Kidney glomerular epithelial cell (primary cell): Measurements from ENCODE around the gene TANK.
"Not testable (repeated sequence)": the region's sequence is repeated elsewhere in the genome, so short reads cannot be mapped to it uniquely, and the experiment has no call there.

Source experiments
- DNase-seq: peaks from one replicate; lab custom pipeline; 2025; lab: John Stamatoyannopoulos, UW

The TANK gene

DNA sequence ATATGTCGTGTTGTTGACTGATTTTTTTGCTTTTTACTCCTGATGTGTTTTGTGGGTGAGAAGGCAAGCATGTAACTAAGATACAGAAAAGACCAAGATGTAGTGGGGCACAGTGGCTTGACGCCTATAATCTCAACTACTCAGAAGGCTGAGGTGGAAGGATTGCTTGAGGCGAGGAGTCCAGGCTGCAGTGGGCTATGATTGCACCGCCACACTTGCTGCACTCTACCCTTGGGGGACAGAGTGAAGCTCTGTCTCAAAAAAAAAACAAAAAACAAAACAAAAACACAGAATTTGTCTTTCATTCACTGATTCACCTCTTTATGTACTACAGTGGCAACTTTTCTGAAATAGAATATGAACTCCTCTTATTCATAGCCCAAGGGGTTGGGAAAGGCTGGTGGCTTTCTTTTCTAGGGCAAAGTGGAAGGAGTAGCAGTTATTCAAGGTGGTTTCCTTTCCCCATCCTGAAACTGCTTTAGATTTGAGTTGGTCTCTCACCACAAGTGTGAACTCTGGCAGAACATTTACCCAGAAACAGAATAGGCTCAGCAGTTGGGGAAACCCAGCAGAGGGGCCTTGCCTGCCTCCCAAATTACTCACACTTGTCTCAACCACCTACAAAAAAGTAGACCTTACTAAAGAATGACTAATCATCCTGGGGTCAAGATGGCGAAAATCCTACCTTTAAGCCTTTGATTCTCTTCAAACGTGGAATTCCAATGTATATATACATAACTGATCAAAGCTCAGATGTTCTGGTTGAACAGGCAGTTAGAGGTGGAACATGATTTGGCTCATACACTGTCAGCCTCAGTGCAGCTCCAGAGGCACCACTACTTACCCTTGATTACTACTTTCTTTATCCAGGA, 6.5 kb downstream of the TANK start:
- DNase-seq = peak; percentile 23

DNA sequence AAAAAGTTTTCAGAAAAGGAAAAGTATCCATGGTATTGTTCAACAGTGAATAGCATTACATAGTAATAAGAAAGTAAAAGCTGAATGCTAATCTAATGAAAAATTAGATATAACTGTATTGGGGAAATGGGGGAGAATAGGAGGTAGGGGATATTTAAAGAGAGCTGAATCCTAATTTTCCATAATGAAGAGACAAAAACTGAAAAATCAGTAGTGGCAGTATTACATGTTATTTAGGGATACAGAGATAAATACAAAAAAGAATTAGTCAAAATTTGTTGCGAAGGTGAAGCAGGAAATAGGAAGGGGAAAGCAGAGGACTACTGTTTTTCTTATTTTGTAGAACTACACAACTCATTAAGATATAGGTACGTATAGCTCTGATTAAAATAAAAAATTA, 9.1 kb downstream of the TANK start:
- DNase-seq = no peak

DNA sequence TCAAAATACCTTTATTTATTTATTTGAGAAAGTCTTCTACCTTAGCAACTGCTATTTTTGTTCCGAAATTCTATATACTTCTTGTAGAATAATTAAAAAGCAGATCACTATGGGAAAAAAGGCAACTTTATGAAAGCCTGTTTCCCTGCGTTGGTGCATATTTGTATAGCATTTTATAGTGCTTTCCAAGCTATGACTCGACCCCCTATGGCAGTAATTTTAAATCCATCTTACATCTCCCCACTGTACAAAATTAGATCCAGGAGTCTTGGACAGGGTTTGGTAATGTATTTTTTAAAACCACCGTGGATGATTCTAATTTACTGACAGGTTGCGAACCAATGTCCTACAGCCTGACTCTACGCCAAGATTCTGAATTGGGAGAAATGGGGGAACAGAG, 10.1 kb downstream of the TANK start:
- DNase-seq = no peak

GRCh38 chr2:161170958-161171932, 11.0 kb downstream of the TANK start:
- DNase-seq = no peak

GRCh38 chr2:161172901-161173540, 12.8 kb downstream of the TANK start:
- DNase-seq = no peak

DNA sequence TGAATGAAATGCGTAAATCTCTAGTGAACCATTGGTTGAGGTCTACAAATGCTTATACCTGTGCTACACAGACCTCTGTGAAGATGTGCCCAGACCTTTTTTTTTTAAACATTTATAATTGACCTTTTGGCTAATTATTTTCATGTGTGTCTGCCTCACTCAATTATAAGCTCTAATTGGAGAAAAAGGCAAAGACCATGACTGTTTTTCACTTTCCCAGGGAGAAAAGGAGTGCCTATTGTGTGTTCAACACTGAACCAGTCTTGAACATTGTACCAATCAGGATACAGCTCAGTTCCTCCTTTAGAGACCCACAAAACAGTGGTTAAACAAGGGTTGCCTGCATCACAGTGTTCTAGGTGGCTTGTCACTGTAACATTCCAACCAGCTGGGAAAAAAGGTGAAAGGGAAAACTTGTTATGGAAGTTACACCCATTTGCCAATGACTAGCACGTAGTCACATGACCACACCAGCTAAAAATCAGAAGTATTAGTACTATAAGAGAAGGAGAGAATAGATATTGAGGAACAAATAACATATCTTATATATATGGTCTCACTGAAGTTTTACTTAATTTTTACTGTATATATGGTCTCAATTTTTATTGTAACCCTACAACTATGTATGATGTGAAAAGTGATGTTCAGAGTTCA, 13.4 kb downstream of the TANK start:
- no peak for DNase-seq

DNA sequence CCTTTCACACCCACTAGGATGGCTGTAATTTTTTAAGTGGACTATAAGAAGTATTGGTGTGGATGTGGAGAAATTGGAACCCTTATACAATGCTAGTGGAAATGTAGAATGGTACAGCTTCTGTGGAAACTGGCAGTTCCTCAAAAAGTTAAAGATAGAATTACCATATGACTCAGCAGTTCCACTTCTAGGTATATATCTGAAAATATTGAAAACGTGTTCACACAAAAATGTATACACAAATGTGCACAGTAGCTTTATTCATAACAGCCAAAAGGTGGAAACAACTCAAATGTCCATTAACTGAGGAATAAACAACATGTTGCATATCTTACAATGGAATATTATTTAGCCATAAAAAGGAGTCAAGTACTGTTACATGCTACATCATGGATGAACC, 17.7 kb downstream of the TANK start:
- no peak for DNase-seq

GRCh38 chr2:161178756-161179155, 18.5 kb downstream of the TANK start:
- DNase-seq = no peak

GRCh38 chr2:161190050-161190449, 29.8 kb downstream of the TANK start:
- DNase-seq = no peak

DNA sequence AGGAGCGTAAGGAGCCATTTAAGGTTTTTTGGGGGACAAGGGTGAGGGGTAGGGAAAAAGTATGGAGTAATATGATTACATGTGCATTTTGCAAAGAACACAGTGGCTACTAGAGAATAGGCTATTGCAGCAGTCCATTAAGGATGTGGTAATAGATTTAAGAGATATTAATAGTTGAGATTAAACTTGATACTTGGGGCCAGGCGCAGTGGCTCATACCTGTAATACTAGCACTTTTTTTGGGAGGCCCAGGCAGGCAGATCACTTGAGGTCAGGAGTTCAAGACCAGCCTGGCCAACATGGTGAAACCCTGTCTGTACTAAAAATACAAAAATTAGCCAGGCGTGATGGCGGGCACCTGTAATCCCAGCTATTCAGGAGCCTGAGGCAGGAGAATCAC, 35.4 kb downstream of the TANK start:
- DNase-seq = not testable (repeated sequence)

- no peak for DNase-seq
These were observed 39.9 kb downstream of the TANK start for GRCh38 chr2:161199912-161200701.

DNA sequence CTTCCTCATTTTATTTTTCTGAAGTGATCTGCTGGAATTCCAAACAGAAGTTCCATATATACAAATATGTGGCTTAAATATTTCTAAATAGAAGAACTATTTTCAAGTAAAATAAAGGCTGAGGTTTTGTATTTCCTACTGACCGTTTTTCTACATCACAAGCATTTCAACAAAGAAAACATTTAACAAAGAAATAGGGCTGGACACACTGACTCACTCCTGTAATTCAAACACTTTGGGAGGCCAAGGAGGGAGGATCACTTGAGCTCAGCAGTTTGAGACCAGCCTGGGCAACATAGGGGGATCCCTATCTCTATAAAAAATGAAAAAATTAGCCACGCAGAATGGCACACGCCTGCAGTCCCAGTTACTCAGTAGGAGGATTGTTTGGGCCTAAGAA, 44.6 kb downstream of the TANK start:
- DNase-seq = no peak

DNA sequence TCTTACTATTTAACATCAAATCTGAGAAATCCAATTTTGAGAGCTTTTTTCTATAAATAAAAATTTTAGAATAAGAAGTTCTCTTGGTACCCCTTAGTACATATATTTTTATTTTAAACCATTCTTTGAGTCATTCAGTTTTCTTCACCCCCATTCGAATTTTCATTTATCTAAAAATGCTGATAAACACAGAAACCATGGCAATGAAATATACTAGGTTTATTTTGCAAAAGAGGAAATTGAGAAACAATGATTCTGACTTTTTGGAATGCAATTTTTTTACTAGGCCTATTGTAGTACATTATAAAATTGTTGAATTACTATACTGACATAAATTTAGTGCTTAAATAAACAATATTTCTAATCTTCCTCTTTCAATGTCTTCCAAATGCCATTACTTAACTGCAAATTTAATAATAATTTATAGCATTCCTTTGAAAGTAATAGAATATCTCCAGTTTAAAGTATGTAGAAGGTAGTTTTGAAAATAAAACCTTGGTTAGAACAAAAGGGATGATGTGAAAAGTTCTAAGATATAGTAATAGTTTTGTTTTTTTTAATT, 46.3 kb downstream of the TANK start:
- no peak for DNase-seq

DNA sequence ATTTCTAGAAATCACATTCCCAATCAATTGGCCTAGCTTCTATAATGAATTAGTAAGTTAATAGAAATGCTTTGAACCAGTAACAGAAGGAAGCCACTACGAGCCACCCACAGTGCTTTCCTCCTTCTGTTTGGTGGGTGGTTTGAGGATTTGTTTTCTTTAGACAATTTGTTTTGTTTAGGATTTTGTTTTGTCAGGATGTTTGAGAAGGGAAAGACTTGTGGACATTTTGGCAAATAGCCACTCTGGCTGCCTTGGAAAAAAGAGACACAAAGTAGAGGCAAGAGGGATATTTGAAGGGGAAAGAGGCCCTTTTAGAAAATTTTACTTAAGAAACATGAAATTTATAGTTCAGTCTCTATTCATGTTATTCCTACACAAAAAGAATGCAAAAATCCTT, 47.7 kb downstream of the TANK start:
- DNase-seq = no peak

DNA sequence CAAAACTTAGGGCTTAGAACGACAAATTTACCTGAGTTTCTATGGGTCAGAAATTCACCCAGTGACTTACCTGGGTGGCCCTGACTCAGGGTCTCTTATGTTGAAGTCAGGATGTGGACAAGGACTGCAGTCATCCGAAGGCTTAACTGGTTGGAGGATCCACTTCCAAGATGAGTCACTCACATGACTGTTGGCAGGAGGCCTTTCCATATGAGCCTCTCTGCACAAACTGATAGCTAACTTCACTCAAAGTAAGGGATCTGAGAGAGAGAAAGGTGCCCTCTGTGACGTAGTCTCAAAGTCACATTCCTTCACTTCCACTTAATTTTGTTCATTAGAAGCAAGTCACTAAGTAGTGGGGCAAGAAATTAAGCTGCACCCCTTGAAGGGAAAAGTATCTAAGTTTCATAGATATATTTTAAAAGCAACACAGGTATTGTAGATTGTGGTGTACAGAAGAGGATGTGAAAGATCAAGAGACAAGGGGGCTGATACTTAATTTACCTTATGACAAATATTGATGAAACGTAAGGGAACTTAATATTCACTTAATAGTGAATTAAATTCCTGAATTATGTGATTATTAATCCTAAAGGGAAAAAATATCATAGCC, 48.4 kb downstream of the TANK start:
- peak; percentile 33 for DNase-seq

DNA sequence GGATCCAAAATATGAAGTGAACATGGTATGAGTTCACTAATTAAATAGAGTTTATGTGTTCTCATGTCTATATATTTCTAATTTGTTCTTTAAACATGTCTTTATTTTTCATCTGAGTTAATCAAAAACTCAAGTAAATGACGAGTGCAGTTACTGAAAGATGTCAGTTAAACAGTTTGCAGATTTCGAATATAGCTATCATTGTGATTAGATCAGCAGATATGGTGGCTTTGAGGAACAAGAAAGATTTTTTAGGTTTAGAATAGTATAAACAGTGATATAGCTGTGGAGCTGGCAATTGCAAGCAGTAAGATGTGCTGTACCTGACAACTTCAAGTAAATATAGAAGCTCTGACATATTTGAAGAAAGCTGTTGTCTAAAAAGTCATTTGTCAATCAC, 49.7 kb downstream of the TANK start:
- DNase-seq = no peak

DNA sequence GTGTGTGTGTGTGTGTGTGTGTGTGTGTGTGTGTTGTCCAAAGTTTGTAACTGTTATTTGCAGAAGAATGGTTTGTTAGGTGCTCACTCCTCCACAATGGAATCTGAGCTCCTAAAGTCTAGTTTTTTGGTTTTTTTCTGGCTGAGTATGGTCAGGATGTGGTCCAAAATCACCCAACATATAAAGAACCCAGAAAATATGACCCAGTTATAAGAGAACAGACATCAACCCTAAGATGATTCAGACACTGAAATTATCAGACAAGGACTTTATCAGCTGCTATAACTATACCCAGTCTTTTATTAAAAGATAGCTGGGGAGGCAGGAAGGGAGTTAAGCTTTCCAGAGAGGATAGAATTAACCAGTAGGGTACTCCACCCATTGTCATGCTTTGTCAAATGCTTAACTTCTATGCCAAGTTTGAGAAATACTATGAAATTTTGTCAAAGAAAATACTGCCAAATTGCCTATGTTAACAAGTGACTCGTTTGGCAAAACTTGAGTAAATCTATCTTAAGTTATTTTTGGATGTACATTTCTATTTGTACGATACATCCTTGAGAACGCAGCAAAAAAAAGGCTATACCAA, 57.5 kb downstream of the TANK start:
- no peak for DNase-seq

GRCh38 chr2:161219211-161219610, 59.0 kb downstream of the TANK start:
- no peak for DNase-seq

GRCh38 chr2:161223139-161223732, 63.0 kb downstream of the TANK start:
- DNase-seq = peak; percentile 51
